ENCODE data around the gene TMC8.

Gene TMC8

DNA sequence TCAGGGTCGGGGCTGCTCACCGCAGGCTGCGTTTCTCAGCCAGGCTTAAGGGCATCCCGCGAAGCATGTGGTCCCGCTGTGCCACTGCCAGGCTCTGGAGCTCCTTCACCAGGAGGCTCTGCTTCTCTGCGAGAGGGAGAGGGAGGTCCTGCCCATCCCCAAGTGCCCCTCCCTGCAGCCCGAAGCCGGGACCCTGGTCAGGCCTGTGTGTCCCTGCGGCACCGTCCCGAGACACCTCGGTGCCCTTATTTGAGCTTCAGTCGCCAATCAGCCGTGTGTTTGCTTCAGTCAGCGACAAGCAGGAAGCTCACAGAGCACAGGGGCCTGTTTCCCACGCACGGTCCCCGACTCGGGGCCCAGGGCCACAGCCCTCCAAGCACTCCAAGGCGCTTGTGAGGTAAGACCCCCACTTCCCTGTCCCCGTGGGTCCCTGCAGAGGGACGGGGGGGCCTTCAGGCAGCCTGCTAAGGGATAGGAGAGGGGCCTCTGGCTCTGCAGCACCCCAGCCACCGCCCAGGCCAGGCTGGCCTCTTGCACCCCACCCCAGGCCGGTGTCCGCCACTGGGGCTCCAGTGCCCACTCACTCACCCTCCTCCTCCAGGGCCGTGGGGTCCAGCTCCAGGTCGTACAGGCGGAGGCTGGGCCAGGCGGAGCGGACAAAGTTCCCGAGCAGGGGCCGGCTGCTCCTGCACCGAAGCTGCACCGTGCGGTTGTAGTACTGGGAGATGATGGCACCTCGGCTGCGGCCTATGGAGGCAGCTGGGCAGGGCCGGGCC, 5.2 kb upstream of the TMC8 start:
- no peak for DNase-seq

DNA sequence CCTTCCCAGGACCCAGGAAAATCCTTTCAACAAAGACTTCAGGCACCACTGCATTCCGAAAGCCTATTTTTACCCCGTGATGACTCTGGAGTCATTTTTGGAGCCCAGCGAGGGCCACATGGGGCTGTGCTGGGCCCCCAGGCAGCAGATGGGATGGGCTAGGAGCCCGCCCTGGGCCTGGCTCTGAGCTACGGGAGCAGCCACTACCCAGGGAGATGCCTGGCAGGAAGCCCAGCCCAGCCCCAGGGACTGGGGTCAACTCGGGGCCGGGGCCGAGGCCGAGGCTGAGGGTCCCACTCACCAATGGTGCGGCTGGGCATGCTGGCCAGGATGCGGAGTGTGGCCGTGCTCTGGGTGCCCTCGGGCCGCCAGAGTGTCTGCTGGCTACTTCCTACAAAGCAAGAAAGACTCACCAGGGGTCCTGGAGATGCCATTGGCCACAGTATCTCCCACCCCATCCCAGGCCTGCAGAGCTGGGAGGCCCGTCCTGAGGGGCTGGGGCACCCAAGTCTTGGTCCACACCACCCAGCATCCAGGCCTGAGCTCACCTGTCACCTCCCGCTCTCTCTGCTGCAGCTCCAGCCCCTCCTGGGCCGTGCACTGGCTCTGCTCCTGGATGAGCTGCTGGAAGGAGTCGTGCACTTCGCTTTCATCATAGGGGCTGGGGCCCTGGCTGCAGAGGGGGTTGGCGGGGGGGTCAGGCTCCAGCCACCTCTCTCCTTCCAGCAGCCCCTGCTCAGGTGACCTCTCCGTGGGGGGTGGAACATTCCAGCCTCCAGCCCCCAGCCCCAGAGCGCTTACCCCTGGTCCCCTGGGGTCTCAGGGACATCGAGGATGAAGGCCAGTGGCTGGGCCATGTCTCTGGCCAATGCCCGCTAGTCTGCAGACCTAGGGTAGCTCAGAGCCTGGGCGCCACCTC, 4.3 kb upstream of the TMC8 start:
- DNase-seq, result no peak

DNA sequence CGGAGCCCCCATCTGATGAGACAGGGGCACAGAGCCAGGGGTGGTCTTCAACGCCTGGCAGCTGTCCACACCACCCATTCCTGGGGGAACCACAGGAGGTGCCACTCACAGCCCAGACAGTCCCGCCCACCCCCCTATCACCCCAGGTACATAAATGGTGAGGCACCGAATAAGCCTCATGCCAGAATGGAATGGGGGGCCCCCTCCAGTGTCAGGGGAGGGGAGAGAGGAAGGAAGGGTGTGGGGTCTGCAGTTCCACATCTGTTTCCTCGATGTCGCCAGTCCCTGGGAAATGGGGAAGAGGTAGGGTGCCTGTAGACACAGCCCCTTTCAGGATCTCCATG, 3.7 kb upstream of the TMC8 start:
- DNase-seq, result no peak

DNA sequence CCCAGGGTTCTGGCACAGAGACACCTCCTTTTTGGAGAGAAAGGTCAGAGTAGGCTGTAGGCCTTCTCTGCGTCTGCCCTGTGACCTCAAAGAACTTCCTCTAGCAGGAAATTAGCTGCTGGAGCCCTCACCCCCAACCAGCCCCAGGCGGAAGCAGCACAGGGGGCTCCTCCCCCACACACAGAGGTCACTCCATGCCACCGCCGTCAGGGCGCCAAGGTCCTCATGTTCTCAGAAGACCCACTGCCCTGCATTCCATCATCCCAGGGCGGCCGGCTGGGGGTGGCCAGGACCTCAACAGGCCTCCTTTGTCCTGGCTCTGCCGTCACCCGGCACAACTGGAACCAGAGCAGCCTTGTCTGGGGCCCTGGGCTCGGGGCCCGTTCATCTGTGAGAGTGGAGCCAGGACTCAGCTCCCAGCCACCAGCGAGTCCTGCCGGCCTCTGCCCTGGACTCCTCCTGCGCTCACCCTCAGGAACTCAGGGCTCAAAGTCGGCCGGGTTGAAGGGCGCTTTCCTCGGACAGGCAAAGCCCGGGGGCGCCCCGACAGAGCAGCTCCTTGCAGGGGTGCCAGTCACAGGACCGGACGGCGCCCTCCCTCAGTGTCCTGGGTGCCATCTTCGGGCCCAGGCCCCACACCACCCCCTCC, 3.2 kb upstream of the TMC8 start:
- no peak for DNase-seq

DNA sequence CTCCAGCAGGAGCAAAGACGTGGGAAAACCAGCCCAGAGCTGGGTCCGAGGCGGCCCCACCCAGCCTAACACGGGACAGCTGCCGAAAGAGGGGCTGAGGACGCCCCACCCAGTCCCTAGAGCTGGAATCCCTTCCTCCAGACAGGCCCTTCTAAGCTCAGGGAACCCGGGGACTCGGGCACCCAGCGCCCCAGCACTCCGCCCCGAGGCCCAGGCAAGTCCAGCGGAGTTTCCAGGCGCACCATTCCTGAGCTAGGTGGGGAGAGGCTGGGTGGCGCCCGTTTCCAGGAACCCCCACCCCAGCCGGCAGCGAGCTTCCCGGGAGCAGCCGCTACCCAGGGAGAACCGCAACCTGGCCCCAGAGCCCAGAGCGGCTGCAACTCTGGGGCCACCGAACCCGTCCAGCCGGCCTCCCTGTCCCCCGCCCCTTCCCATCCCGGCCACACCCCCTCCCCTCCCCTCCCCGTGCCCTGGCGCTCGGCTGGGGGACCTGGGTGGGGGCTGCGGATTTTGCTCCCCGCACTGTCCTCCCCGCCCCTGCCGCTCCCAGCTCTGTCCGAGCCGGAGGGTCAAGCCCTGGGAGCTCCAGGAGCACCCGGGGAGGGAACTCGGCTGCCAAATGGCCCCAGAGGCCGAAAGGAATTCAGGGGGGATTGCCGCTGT, 2.6 kb upstream of the TMC8 start:
- DNase-seq, result no peak

DNA sequence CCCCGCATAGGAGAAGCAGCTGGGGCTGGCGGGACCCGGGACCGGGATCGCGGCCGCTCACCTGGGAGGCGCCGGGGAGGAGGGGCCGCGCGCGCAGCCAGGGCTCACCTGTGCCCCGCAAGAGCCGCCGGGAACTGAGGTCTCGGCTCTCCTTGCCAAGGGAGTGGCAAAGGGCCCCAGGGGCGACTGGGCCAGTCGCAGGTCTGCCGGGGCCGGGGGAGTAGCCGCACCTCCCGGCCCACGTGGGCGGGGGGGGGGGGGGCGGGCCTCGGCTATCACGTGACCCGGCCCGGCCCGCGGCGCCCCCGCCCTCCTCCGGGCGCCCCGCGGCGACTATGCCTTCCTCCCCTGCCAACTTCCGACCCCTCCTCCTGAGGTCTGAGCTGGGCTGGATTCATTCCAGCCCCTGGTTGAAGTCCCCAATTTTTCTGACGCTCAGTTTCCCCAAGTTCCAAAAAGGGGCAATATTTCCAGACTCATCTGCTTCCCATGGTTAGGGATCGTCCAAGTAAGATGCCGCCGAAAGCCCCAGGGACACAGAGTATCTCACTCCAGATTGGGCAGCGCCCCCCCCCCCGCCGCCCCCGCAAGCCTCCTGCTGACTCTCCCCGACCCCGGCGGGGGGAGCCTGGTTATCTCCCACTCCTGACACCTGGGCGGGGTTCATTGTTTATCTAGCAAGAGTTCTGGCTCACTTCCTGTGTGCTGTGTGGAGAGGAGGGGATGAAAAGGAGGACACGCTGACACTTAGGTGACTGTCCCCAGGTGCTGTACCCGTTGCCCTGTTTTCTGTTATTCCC, 1.8 kb upstream of the TMC8 start, which contains the start of gene TMC6:
Gene TMC6 (minus strand): TSS at position 205 of the 800 bp plus-strand sequence. CDS start 1,923 bp downstream, outside the sequence.
- DNase-seq, result no peak

DNA sequence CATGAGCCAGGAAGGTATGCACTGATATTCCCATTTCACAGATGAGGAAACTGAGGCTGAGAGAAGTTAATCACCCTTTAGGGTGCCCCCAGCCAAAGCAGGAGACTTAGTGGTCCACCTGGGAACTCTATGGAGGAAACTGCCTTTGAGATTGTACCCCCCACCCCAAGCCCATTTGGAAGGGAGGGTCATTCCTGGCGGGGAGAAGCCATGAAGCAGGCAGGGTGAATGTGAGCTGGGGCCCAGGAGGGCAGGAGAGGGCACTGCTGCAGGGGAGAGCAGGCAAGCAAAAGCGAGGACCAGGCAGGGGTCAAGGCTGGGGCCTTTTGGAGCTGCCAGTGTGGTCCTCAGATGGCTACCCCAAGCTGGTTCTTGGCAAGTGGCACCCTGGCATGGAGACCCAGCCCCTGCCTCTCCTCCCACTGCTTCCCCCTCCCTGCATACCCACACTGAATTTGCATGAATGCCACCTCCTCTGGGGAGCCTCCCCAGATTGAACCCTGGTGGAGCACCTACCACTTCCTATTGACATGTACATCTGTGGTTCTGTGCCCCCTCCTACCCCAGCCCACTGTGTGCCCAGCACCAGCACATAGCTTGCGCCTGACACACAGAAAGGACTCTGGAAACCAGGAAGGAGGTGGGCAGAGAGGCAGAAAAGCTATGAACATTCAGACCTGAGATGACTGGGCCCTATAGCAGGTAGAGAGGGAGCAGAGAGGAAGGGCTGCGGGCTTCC, 1.1 kb upstream of the TMC8 start:
- DNase-seq, result no peak

DNA sequence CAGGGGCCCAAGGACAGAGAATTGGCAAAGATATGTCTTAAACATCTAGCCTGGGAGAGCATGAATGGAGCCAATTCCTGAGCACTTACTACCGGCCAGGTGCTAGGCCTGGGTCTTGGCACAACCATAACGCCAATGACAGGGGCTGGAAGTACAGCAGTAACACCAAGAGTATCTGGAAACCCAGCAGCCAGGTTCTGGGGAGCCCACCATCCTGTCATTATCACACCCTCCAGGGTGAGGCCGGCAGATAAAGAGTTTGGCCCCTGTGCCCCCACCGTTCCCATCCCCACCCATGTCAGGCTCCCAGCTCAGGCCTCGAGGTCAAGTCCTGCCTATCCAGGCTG, 508 bp upstream of the TMC8 start:
- DNase-seq, result no peak

DNA sequence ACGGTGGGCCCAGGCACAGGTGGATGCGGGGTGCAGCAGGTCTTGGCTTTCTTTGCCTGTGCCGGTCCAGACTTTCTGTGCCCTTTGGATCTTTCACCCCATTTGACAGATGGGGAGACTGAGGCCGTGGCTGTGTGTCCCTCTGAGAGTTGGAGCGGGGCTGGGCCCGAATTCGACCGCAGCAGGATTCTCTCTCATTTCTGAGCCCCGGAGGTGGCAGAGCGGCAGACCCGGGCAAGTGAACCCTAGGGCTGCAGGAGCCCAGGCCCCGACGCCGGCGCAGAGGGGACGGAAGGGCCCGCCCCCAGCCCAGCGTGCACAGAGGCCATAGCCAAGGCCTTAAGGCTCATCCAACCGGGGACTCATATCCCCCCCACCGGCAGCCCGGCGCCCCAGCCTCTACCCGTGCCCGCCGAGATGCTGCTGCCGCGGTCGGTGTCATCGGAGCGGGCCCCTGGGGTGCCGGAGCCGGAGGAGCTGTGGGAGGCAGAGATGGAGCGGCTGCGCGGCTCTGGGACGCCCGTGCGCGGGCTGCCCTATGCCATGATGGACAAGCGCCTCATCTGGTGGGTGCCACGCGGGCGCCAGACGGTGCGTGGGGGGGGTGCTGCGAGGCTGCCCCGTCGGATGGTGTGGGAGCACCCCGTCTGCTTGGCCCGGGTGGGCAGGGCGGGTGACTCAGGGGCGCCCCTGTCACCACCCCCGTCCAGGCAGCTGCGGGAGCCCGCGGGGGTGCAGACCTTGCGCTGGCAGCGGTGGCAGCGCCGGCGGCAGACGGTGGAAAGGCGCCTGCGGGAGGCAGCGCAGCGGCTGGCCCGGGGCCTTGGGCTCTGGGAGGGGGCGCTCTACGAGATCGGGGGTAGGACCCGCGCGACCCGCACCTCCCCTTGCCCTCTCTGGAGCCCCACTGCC, 857 bp downstream of the TMC8 start:
- no peak for DNase-seq

DNA sequence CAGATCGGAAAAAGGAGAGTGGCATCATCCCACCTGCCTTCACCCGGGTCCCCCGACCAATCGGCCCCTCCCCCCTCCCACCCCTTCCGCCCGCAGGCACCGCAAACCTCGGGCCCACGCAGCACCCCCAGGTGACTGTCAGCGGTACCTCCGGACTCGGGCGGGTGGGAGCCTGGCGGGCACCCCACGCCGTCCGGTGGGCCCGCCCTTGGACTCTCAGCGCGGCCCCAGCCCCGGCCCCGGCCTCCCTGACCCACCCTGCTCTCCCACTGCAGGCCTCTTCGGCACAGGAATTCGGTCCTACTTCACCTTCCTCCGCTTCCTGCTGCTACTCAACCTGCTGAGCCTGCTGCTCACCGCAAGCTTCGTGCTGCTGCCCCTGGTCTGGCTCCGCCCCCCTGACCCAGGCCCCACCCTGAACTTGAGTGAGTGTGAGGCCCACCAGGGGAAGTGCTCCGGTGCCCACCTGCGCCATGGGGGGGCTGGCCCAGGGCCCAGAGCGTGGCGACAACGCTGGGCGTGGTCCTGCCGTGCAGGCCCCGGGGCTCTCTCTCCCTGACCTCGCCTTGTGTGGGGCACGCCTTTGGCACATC, 1.6 kb downstream of the TMC8 start:
- no peak for DNase-seq

DNA sequence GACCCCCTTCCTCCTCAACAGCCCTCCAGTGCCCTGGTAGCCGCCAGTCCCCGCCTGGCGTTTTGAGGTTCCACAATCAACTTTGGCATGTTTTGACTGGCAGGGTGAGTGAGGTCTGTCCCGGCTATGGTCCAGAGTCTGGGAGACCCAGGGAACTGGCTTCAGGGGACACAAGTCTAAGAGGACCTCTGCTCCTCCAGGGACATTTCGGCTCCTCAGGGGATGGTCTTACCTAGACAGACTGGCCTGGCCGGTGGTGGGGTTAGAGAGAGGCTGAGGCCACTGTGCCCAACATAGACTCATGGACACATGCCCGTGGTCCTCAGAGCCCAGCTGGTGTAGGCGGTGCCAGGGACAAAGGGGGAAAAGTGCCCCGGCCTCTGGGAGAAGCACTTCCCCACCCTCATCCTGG, 2.2 kb downstream of the TMC8 start:
- DNase-seq, result no peak

DNA sequence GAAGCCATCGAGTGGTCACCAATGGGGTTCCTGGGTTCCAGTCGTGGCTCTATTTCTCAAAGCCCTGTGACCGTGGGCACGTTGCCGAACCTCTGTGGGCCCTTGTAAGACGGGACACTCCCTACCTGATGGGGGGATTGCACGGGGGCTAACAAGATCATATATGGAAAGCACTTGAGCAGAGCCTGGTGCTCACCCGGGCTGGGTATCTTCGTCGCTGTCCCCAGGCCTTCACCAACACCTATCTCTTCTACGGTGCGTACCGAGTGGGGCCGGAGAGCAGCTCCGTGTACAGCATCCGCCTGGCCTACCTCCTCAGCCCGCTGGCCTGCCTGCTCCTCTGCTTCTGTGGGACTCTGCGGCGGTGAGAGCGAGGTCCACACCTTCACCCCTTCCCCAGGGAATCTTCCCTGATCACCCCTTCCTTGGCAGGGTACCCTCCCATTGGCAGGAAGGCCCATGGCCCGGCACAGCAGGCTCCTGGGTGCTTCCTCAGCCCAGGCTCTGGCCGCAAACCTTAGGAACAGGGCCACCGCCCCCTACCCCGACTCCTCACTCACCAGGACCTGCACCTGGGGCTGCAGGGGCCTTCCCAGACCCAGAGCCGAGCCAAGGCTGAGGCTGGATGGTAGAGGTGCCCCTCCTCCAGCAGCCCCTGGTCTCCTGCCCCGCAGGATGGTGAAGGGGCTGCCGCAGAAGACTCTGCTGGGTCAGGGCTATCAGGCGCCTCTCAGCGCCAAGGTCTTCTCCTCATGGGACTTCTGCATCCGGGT, 2.8 kb downstream of the TMC8 start:
- no peak for DNase-seq

DNA sequence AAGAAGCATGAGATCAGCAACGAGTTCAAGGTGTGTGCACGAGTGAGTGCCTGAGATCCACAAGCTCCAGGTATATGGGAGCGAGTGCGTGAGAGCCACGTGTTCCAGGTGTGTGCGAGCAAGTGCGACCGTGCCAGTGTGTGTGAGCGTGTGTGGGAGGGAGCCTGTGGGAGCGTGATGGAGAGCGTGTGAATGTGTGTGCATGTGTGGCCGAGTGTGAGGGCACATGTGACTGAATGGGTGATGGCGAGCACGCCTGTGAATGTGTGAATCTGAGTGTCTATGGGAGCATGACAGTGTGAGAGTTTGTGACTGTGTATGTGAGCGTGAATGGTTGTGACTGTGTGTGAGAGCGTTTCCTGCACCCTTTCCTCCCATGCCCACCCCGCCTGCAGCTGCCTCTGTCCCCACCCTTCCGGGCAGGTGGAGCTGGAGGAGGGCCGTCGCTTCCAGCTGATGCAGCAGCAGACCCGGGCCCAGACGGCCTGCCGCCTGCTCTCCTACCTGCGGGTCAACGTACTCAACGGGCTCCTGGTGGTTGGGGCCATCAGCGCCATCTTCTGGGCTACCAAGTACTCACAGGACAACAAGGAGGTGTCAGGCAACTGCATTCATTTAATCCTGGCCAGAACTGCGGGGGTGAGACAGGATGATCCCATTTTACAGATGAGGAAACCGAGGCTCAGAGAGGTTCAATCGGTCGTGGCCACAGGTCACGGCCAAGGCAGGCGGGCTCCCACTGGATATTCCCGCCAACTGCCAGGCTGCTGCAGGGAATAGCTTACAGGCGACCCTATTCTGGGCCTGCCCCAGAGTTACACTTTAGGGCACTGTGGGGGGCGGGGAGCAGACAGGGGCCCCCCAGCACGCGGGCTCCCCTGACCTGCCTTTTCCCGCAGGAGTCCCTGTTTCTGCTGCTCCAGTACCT, 3.7 kb downstream of the TMC8 start:
- DNase-seq, result no peak

DNA sequence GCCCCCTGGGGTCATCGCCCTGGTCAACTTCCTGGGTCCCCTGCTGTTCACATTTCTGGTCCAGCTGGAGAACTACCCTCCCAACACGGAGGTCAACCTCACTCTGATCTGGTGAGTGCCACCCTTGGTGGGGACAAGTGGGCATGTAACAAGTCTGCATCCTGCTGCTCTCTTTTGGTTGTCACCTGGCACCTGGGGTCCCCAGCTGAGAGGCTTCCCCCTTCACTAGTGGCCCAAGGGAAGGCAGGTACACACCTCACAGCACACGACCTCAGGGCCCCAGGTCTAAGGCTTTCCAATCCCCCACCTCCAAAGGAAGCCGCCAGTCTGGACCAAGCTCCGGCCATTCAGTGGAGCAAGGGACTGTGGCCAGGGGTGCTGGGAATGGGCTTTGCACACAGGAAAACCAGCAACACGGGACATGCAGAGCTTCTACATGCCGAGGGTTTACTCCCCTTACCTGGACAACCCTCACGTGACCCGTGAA, 4.4 kb downstream of the TMC8 start:
- no peak for DNase-seq

DNA sequence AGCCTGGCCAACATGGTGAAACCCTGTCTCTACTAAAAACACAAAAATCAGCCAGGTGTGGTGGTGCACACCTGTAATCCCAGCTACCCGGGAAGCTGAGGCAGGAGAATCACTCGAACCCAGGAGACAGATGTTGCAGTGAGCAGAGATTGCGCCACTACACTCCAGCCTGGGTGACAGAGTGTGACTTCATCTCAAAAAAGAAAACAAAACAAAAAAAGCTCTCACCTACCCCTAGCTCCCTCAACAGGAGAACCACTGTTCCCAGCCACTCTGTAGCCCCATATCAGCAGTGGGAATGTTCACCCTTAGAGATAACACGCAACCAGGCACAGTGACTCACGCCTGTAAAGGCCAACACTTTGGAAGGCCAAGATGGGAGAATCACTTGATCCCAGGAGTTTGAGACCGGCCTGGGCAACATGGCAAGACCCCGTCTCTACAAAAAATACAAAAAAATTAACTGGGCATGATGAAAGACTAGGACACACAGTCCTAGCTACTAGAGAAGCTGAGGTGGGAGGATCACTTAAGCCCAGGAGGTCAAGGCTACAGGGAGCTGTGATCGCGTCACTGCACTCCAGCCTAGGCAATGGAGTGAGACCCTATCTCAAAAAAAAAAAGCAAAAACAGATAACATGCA, 5.4 kb downstream of the TMC8 start:
- DNase-seq, result no peak

DNA sequence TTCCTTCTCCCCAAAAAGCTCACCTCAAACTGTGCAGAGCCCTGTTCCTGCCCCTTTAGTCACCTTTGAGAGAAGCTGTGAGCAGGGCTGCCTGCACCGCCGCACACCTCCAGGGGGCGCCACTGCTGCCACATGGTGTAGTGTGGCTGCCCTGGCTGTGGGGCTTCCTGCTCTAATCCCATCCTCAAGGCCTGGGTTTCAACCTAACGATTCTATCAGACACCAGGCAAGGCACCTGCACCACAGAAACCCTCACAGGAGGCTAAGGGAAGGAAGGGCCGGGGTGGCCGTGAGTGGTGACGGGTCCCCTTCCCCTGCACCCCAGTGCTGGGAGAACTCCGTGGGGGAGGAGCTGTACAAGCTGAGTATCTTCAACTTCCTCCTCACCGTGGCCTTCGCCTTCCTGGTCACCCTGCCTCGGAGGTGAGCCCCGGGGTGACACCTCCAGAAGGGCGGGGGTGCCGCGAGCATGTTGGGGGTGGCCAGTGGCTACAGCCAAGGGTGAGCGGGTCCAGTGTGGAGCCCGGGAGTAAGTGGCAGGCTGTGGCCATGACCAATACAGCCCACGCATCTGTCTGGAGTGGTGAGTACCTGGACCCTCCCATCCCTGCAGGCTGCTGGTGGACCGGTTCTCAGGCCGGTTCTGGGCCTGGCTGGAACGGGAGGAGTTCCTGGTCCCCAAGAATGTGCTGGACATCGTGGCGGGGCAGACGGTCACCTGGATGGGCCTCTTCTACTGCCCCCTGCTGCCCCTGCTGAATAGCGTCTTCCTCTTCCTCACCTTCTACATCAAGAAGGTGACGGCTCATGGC, 7.0 kb downstream of the TMC8 start:
- DNase-seq, result no peak
